Measurements from ENCODE around the gene FGF14. TPM values are rescaled to one million over a fixed set of nuclear protein-coding genes. Genes with fewer than 3 reads are reported as not detected.
"Not testable (repeated sequence)": the region's sequence is repeated elsewhere in the genome, so short reads cannot be mapped to it uniquely, and the experiment has no call there.

Gene FGF14
- total RNA-seq, 1 donor from 2014 or later = 0.52 TPM

- H3K27ac ChIP-seq (ENCODE audit: low read depth, low read length) = no peak overlapping the region
- H3K9ac ChIP-seq (ENCODE audit: low read depth in 1 of 3, low read length in 3 of 3) = no peak overlapping the region
- H3K9me3 ChIP-seq (ENCODE audit: control insufficient read depth in 3 of 3, low read length in 3 of 3) = peaks cover 2 to 4% (median 3%) of the 10 kb centered on the region in 3 donors
- H3K36me3 ChIP-seq (ENCODE audit: control insufficient read depth in 3 of 3, insufficient read depth in 3 of 3, low read length in 3 of 3) = no peaks in the 10 kb centered on the region
- no peaks in the 10 kb centered on the region for H3K27me3 ChIP-seq (ENCODE audit: control insufficient read depth in 3 of 3, insufficient read depth in 3 of 3, low read length in 3 of 3)
- no peaks in the 10 kb centered on the region for H3K4me1 ChIP-seq (ENCODE audit: control insufficient read depth in 3 of 3, insufficient read depth in 3 of 3, low read length in 3 of 3)
- no peak overlapping the region for H3K4me3 ChIP-seq (ENCODE audit: low read length in 3 of 3)
Measured at GRCh38 chr13:102021777-102022176, 380.1 kb downstream of the FGF14 start.

DNA sequence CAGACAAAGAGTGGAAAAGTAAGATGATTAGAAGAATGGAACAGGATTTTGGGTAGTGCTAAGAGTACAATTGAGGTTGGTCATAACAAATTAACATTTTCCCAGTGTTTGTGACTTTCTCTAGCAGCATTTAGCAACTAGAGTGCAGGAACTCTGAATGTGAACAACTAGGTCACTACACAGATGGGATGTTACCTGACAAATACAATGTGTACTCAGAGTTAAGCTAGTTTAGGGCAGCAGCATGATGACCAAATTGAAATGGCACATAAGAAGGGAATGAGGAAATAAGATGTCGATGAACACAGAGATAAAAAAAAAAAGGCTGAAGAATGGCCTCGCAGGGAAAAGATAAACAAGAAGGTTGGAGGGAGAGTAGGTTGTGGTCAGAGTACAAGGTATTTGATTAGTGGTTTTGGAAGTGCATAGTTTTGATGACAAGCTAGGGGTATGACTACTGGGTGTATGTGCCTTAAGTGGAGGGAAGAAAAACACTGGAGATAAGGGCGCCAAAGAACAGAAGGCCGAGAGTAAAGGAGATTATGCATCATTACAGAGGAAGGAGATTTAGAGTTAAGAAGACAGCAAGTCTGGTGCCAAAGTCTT is 381.1 kb downstream of the FGF14 start:
- H3K4me1 ChIP-seq (ENCODE audit: control insufficient read depth in 3 of 3, insufficient read depth in 3 of 3, low read length in 3 of 3) = no peaks in the 10 kb centered on the region
- no peaks in the 10 kb centered on the region for H3K36me3 ChIP-seq (ENCODE audit: control insufficient read depth in 3 of 3, insufficient read depth in 3 of 3, low read length in 3 of 3)
- H3K9me3 ChIP-seq (ENCODE audit: control insufficient read depth in 3 of 3, low read length in 3 of 3) = peaks cover 2 to 5% (median 3%) of the 10 kb centered on the region in 3 donors
- H3K27me3 ChIP-seq (ENCODE audit: control insufficient read depth in 3 of 3, insufficient read depth in 3 of 3, low read length in 3 of 3) = no peaks in the 10 kb centered on the region
- no peak overlapping the region for H3K9ac ChIP-seq (ENCODE audit: low read depth in 1 of 3, low read length in 3 of 3)
- H3K27ac ChIP-seq (ENCODE audit: low read depth, low read length) = no peak overlapping the region
- no peak overlapping the region for H3K4me3 ChIP-seq (ENCODE audit: low read length in 3 of 3)

- H3K4me1 ChIP-seq (ENCODE audit: control insufficient read depth in 3 of 3, insufficient read depth in 3 of 3, low read length in 3 of 3) = no peaks in the 10 kb centered on the region
- H3K4me3 ChIP-seq (ENCODE audit: low read length in 3 of 3) = no peak overlapping the region
- no peak overlapping the region for H3K27ac ChIP-seq (ENCODE audit: low read depth, low read length)
- peaks cover 2 to 5% (median 3%) of the 10 kb centered on the region in 3 donors for H3K9me3 ChIP-seq (ENCODE audit: control insufficient read depth in 3 of 3, low read length in 3 of 3)
- no peak overlapping the region for H3K9ac ChIP-seq (ENCODE audit: low read depth in 1 of 3, low read length in 3 of 3)
- no peaks in the 10 kb centered on the region for H3K36me3 ChIP-seq (ENCODE audit: control insufficient read depth in 3 of 3, insufficient read depth in 3 of 3, low read length in 3 of 3)
- no peaks in the 10 kb centered on the region for H3K27me3 ChIP-seq (ENCODE audit: control insufficient read depth in 3 of 3, insufficient read depth in 3 of 3, low read length in 3 of 3)
Measured at GRCh38 chr13:102018716-102019115, 383.1 kb downstream of the FGF14 start.

GRCh38 chr13:102017248-102017647 is 384.6 kb downstream of the FGF14 start:
- H3K4me3 ChIP-seq (ENCODE audit: low read length in 3 of 3) = no peak overlapping the region
- H3K36me3 ChIP-seq (ENCODE audit: control insufficient read depth in 3 of 3, insufficient read depth in 3 of 3, low read length in 3 of 3) = no peaks in the 10 kb centered on the region
- H3K9me3 ChIP-seq (ENCODE audit: control insufficient read depth in 3 of 3, low read length in 3 of 3) = peaks cover 2 to 5% (median 3%) of the 10 kb centered on the region in 3 donors
- no peaks in the 10 kb centered on the region for H3K27me3 ChIP-seq (ENCODE audit: control insufficient read depth in 3 of 3, insufficient read depth in 3 of 3, low read length in 3 of 3)
- H3K4me1 ChIP-seq (ENCODE audit: control insufficient read depth in 3 of 3, insufficient read depth in 3 of 3, low read length in 3 of 3) = peaks cover 2 to 8% (median 7%) of the 10 kb centered on the region in 3 donors
- no peak overlapping the region for H3K27ac ChIP-seq (ENCODE audit: low read depth, low read length)
- no peak overlapping the region for H3K9ac ChIP-seq (ENCODE audit: low read depth in 1 of 3, low read length in 3 of 3)

- peaks cover 10 to 17% (median 14%) of the 10 kb centered on the region in 3 donors for H3K4me1 ChIP-seq (ENCODE audit: control insufficient read depth in 3 of 3, insufficient read depth in 3 of 3, low read length in 3 of 3)
- peak overlapping the region; percentile 90 for H3K27ac ChIP-seq (ENCODE audit: low read depth, low read length)
- H3K4me3 ChIP-seq (ENCODE audit: low read length in 3 of 3) = peak overlapping the region in 1 of 3 donors; percentile 2
- H3K9ac ChIP-seq (ENCODE audit: low read depth in 1 of 3, low read length in 3 of 3) = peak overlapping the region in 2 of 3 donors; percentile 62 to 64
- no peaks in the 10 kb centered on the region for H3K36me3 ChIP-seq (ENCODE audit: control insufficient read depth in 3 of 3, insufficient read depth in 3 of 3, low read length in 3 of 3)
- no peaks in the 10 kb centered on the region for H3K27me3 ChIP-seq (ENCODE audit: control insufficient read depth in 3 of 3, insufficient read depth in 3 of 3, low read length in 3 of 3)
- peaks cover 0 to 3% (median 2%) of the 10 kb centered on the region in 3 donors for H3K9me3 ChIP-seq (ENCODE audit: control insufficient read depth in 3 of 3, low read length in 3 of 3)
Measured at GRCh38 chr13:102012299-102013293, 389.3 kb downstream of the FGF14 start.

GRCh38 chr13:102011455-102011854 is 390.4 kb downstream of the FGF14 start:
- Histone ChIP-seq H3K27ac (ENCODE audit: low read depth, low read length) (peak overlapping the region; percentile 90), H3K4me3 (ENCODE audit: low read length in 3 of 3) (peak overlapping the region in 1 of 3 donors; percentile 52)
- H3K27me3 ChIP-seq (ENCODE audit: control insufficient read depth in 3 of 3, insufficient read depth in 3 of 3, low read length in 3 of 3) = not testable (repeated sequence)

GRCh38 chr13:102003848-102004570 is 397.8 kb downstream of the FGF14 start:
- no peak overlapping the region for H3K27ac ChIP-seq (ENCODE audit: low read depth, low read length)
- peaks cover 2 to 6% (median 6%) of the 10 kb centered on the region in 3 donors for H3K4me1 ChIP-seq (ENCODE audit: control insufficient read depth in 3 of 3, insufficient read depth in 3 of 3, low read length in 3 of 3)
- H3K27me3 ChIP-seq (ENCODE audit: control insufficient read depth in 3 of 3, insufficient read depth in 3 of 3, low read length in 3 of 3) = no peaks in the 10 kb centered on the region
- no peak overlapping the region for H3K9ac ChIP-seq (ENCODE audit: low read depth in 1 of 3, low read length in 3 of 3)
- no peak overlapping the region for H3K4me3 ChIP-seq (ENCODE audit: low read length in 3 of 3)
- no peaks in the 10 kb centered on the region for H3K36me3 ChIP-seq (ENCODE audit: control insufficient read depth in 3 of 3, insufficient read depth in 3 of 3, low read length in 3 of 3)
- H3K9me3 ChIP-seq (ENCODE audit: control insufficient read depth in 3 of 3, low read length in 3 of 3) = no peaks in the 10 kb centered on the region

More at GRCh38 chr13:102011455-102011854, 390.4 kb downstream of the FGF14 start:
- H3K36me3 ChIP-seq (ENCODE audit: control insufficient read depth in 3 of 3, insufficient read depth in 3 of 3, low read length in 3 of 3); H3K9me3 ChIP-seq (ENCODE audit: control insufficient read depth in 3 of 3, low read length in 3 of 3): not testable (repeated sequence)
- peak overlapping the region; percentile 2 to 64 (median 62) for H3K9ac ChIP-seq (ENCODE audit: low read depth in 1 of 3, low read length in 3 of 3)
- H3K4me1 ChIP-seq (ENCODE audit: control insufficient read depth in 3 of 3, insufficient read depth in 3 of 3, low read length in 3 of 3) = peaks cover 10 to 17% (median 14%) of the 10 kb centered on the region in 3 donors

- Histone ChIP-seq H3K4me3 (ENCODE audit: low read length in 3 of 3) (no peak overlapping the region), H3K9me3 (ENCODE audit: control insufficient read depth in 3 of 3, low read length in 3 of 3) (no peaks in the 10 kb centered on the region), H3K27me3 (ENCODE audit: control insufficient read depth in 3 of 3, insufficient read depth in 3 of 3, low read length in 3 of 3) (no peaks in the 10 kb centered on the region), H3K36me3 (ENCODE audit: control insufficient read depth in 3 of 3, insufficient read depth in 3 of 3, low read length in 3 of 3) (no peaks in the 10 kb centered on the region), H3K27ac (ENCODE audit: low read depth, low read length) (no peak overlapping the region), H3K9ac (ENCODE audit: low read depth in 1 of 3, low read length in 3 of 3) (no peak overlapping the region), H3K4me1 (ENCODE audit: control insufficient read depth in 3 of 3, insufficient read depth in 3 of 3, low read length in 3 of 3) (peaks cover 2 to 6% (median 6%) of the 10 kb centered on the region in 3 donors)
Measured at GRCh38 chr13:102002287-102002686, 399.6 kb downstream of the FGF14 start.

DNA sequence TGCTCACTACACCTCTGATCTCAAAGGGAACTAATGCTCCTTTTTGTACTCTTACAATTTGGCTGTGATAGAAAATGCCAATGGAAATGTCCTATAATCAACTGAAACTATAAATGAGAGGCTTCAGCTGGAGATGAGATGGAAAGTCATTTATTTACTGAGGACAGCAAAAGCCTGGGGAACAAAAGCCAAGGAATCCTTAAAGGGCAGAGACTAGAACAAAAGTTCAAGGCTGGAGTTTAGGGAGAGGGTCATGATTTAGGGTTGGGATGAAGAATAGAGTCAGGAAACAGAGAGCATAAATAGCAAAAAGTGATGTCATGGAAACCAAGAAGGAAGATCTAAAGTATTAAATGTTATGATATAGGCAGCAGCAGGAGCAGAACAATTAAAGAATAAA is 401.1 kb downstream of the FGF14 start:
- H3K4me3 ChIP-seq (ENCODE audit: low read length in 3 of 3) = no peak overlapping the region
- no peaks in the 10 kb centered on the region for H3K36me3 ChIP-seq (ENCODE audit: control insufficient read depth in 3 of 3, insufficient read depth in 3 of 3, low read length in 3 of 3)
- H3K27me3 ChIP-seq (ENCODE audit: control insufficient read depth in 3 of 3, insufficient read depth in 3 of 3, low read length in 3 of 3) = no peaks in the 10 kb centered on the region
- H3K9me3 ChIP-seq (ENCODE audit: control insufficient read depth in 3 of 3, low read length in 3 of 3) = no peaks in the 10 kb centered on the region
- peaks cover 2 to 6% (median 6%) of the 10 kb centered on the region in 3 donors for H3K4me1 ChIP-seq (ENCODE audit: control insufficient read depth in 3 of 3, insufficient read depth in 3 of 3, low read length in 3 of 3)
- H3K9ac ChIP-seq (ENCODE audit: low read depth in 1 of 3, low read length in 3 of 3) = no peak overlapping the region
- no peak overlapping the region for H3K27ac ChIP-seq (ENCODE audit: low read depth, low read length)

All from skeletal muscle tissue (tissue), 4 donors.